Keratinocyte (primary cell): ENCODE data around the gene STARD3. TPM values are rescaled to one million over a fixed set of nuclear protein-coding genes. Genes with fewer than 3 reads are reported as not detected.

ENCODE experiments used
- DNase-seq: peaks from one replicate; pipeline ENCODE4 v3.0.0-alpha.2; 2011; ENCODE audit warnings: low read depth, missing footprints, low spot score
- FAIRE-seq: peaks from 2 replicates; lab custom pipeline; 2011; peaks lifted over from hg19 to GRCh38; lab: Jason Lieb, UNC
- H2AFZ ChIP-seq: 2 replicates; pipeline ENCODE4 v1.6.0; 2012; ENCODE audit warnings: low read length, control low read depth, inconsistent platforms; ENCODE audit not compliant: control insufficient read depth
- H3K27ac ChIP-seq: 2 replicates; pipeline ENCODE4 v1.5.1; 2011; ENCODE audit warnings: low read length; ENCODE audit not compliant: control insufficient read depth, insufficient read depth
- H3K27me3 ChIP-seq: 3 replicates; pipeline ENCODE4 v1.6.0; 2011; ENCODE audit warnings: low read length; ENCODE audit not compliant: control insufficient read depth, insufficient read depth; ENCODE audit errors: extremely low read depth
- H3K36me3 ChIP-seq, 2 experiments: 2 replicates in 1 of 2; 3 replicates in 1 of 2; pipeline ENCODE4 v1.5.1; 2011; ENCODE audit warnings: low read length in 2 of 2, mild to moderate bottlenecking in 1 of 2; ENCODE audit not compliant: control insufficient read depth in 2 of 2, insufficient read depth in 2 of 2; ENCODE audit errors: extremely low read depth in 1 of 2
- H3K4me1 ChIP-seq: 3 replicates; pipeline ENCODE4 v1.5.1; 2011; ENCODE audit warnings: low read length; ENCODE audit not compliant: control insufficient read depth, insufficient read depth; ENCODE audit errors: extremely low read depth
- H3K4me2 ChIP-seq: 3 replicates; pipeline ENCODE4 v1.6.0; 2011; ENCODE audit warnings: low read depth, low read length; ENCODE audit not compliant: control insufficient read depth, insufficient read depth; ENCODE audit errors: extremely low read depth
- H3K4me3 ChIP-seq, 3 experiments: fragments of 200-600 bp in 1 of 3; sonication (generic) in 1 of 3; 2 replicates in 2 of 3; 3 replicates in 1 of 3; pipeline ENCODE4 v1.5.1; 2011 to 2016; ENCODE audit warnings: low read length in 3 of 3, mild to moderate bottlenecking in 3 of 3, control low read depth in 2 of 3, inconsistent platforms in 1 of 3, low read depth in 1 of 3, mixed read lengths in 1 of 3, mixed run types in 1 of 3, moderate library complexity in 1 of 3; ENCODE audit not compliant: control insufficient read depth in 2 of 3, insufficient read depth in 2 of 3; ENCODE audit errors: extremely low read depth in 1 of 3
- H3K79me2 ChIP-seq: 2 replicates; pipeline ENCODE4 v1.6.0; 2012; ENCODE audit warnings: low read length; ENCODE audit not compliant: control insufficient read depth, insufficient read depth
- H3K9ac ChIP-seq: 3 replicates; pipeline ENCODE4 v1.6.0; 2011; ENCODE audit warnings: low read length; ENCODE audit not compliant: control insufficient read depth, insufficient read depth; ENCODE audit errors: extremely low read depth
- H3K9me1 ChIP-seq: 3 replicates; pipeline ENCODE4 v1.6.0; 2011; ENCODE audit warnings: low read length; ENCODE audit not compliant: control insufficient read depth, insufficient read depth; ENCODE audit errors: extremely low read depth
- H3K9me3 ChIP-seq: 2 replicates; pipeline ENCODE4 v1.5.1; 2012; ENCODE audit warnings: low read depth, low read length; ENCODE audit not compliant: control insufficient read depth
- H4K20me1 ChIP-seq: 3 replicates; pipeline ENCODE4 v1.6.0; 2011; ENCODE audit warnings: low read length; ENCODE audit not compliant: control insufficient read depth, insufficient read depth; ENCODE audit errors: extremely low read depth
- CTCF ChIP-seq, 3 experiments: IDR thresholded peaks in 1 of 3; conservative IDR thresholded peaks in 1 of 3; optimal IDR thresholded peaks in 1 of 3; 2 replicates in 2 of 3; 3 replicates in 1 of 3; pipeline versions ENCODE3 to v1.5.1; 2011; ENCODE audit warnings: low read length in 3 of 3, mild to moderate bottlenecking in 3 of 3, moderate library complexity in 2 of 3, control low read depth in 1 of 3, inconsistent platforms in 1 of 3; ENCODE audit not compliant: insufficient read depth in 2 of 3; ENCODE audit errors: extremely low read depth in 1 of 3
- EZH2 ChIP-seq: IDR thresholded peaks from one replicate; pipeline ENCODE4 v1.6.1; 2012; ENCODE audit warnings: inconsistent platforms, mild to moderate bottlenecking, low read length, moderate library complexity
- dilution Hi-C: fragments of 300-500 bp; cut with MboI; formaldehyde crosslinking; loops from one replicate; pipeline ENCODE4 v1.7.0; 2020; ENCODE audit warnings: low sequenced_read_pairs; ENCODE audit not compliant: extremely low pct_ligation_motif_present
- polyA plus RNA-seq, 5 experiments: library from polyadenylated mRNA; depleted of rRNA in 3 of 5; stranded (reverse) in 3 of 5; stranded (forward) in 1 of 5; unstranded in 1 of 5; fragments of >200 nt; gene quantifications; 1 replicate in 1 of 5; 2 replicates in 3 of 5; 3 replicates in 1 of 5; pipeline versions ENCODE4 v1.2.1 to v1.2.3, GENCODE V29; 2011 to 2012; ENCODE audit warnings: missing spikeins in 2 of 5, low read depth in 1 of 5, low replicate concordance in 1 of 5

STARD3 gene
- polyA plus RNA-seq, 1 donor (not counting 4 experiments of a cell fraction or from before 2014, with no cell fraction given): 29.0 TPM

GRCh38 chr17:39621523-39622379 is 15.2 kb upstream of the STARD3 start:
- no peaks in the 10 kb centered on the region for H3K9me1 ChIP-seq
- no peak overlapping the region for H3K4me3 ChIP-seq
- DNase-seq (no peak), FAIRE-seq (peak; percentile 90)
- H2AFZ ChIP-seq: no peak overlapping the region
- peaks cover 43% of the 10 kb centered on the region for H3K27me3 ChIP-seq
- no peaks in the 10 kb centered on the region for H3K79me2 ChIP-seq
- no peaks in the 10 kb centered on the region for H3K9me3 ChIP-seq
- H4K20me1 ChIP-seq: peaks cover 2% of the 10 kb centered on the region
- dilution Hi-C loops: no loop called here
- TF ChIP-seq EZH2: no peak
- TF ChIP-seq CTCF (optimal IDR thresholded peaks at IDR 0.05 in 1 of 3, IDR thresholded peaks at IDR 0.05 in 1 of 3, conservative IDR thresholded peaks at IDR 0.05 in 1 of 3; ENCODE audit: extremely low read depth in 1 of 3, insufficient read depth in 2 of 3, low read length in 3 of 3): peak; percentile 100
- peaks cover 32% of the 10 kb centered on the region for H3K4me1 ChIP-seq
- H3K27ac ChIP-seq: no peak overlapping the region
- H3K4me2 ChIP-seq: peak overlapping the region; percentile 55
- H3K9ac ChIP-seq: no peak overlapping the region
- H3K36me3 ChIP-seq: no peaks in the 10 kb centered on the region

GRCh38 chr17:39622380-39623006 is 14.5 kb upstream of the STARD3 start:
- TF ChIP-seq CTCF (optimal IDR thresholded peaks at IDR 0.05 in 1 of 3, IDR thresholded peaks at IDR 0.05 in 1 of 3, conservative IDR thresholded peaks at IDR 0.05 in 1 of 3; ENCODE audit: extremely low read depth in 1 of 3, insufficient read depth in 2 of 3, low read length in 3 of 3) (no peak), EZH2 (no peak)
- peaks cover 43% of the 10 kb centered on the region for H3K27me3 ChIP-seq
- H3K9me1 ChIP-seq: no peaks in the 10 kb centered on the region
- no peak overlapping the region for H3K9ac ChIP-seq
- DNase-seq (no peak), FAIRE-seq (no peak)
- H3K4me1 ChIP-seq: peaks cover 34% of the 10 kb centered on the region
- H3K4me3 ChIP-seq: no peak overlapping the region
- no peaks in the 10 kb centered on the region for H3K36me3 ChIP-seq
- peaks cover 2% of the 10 kb centered on the region for H4K20me1 ChIP-seq
- no peak overlapping the region for H3K27ac ChIP-seq
- no peak overlapping the region for H2AFZ ChIP-seq
- H3K79me2 ChIP-seq: no peaks in the 10 kb centered on the region
- dilution Hi-C loops: no loop called here
- no peaks in the 10 kb centered on the region for H3K9me3 ChIP-seq
- peak overlapping the region; percentile 55 for H3K4me2 ChIP-seq
